Left ventricle myocardium inferior (tissue), 1 donor: ENCODE data around the gene DAPK1. TPM values are rescaled to one million over a fixed set of nuclear protein-coding genes. Genes with fewer than 3 reads are reported as not detected.

Source experiments
- DNase-seq: peaks from one replicate; pipeline ENCODE4 v3.0.0-alpha.2; 2020
- H3K27ac ChIP-seq: fragments of 200-600 bp; replicated peaks from 2 replicates; pipeline ENCODE4 v1.8.0; 2021
- H3K27me3 ChIP-seq: fragments of 200-600 bp; 2 replicates; pipeline ENCODE4 v1.8.0; 2021; ENCODE audit warnings: low read depth
- H3K36me3 ChIP-seq: fragments of 200-600 bp; 2 replicates; pipeline ENCODE4 v1.8.0; 2021
- H3K4me1 ChIP-seq: fragments of 200-600 bp; 2 replicates; pipeline ENCODE4 v1.8.0; 2021
- H3K4me3 ChIP-seq: fragments of 200-600 bp; 2 replicates; pipeline ENCODE4 v1.8.0; 2021; ENCODE audit warnings: mild to moderate bottlenecking, moderate library complexity
- H3K9me3 ChIP-seq: fragments of 200-600 bp; replicated peaks from 2 replicates; pipeline ENCODE4 v1.8.0; 2021
- intact Hi-C: fragments of 100-400 bp; cut with micrococcal nuclease; formaldehyde crosslinking; loops from one replicate; pipeline ENCODE4 v1.11.0; 2022
- total RNA-seq: library from RNA; stranded (reverse); fragmentation: NEBNext Ultra II Directional; extraction: Animal tissue kit (Norgen Biotek cat#: 25700); gene quantifications from one replicate; pipeline ENCODE4 v1.2.1, GENCODE V29; 2021
- TF ChIP-seq, protein P1 (sequence below): fragments of 200-600 bp; IDR thresholded peaks from 2 replicates; pipeline ENCODE4 v1.8.0; 2021; ENCODE audit warnings: antibody characterized with exemption, mild to moderate bottlenecking, borderline replicate concordance
- donor health status: DM: no; HTN: yes; CAD: no; lungs with severe emphysema.

DAPK1 gene
- total RNA-seq, 1 donor from 2014 or later, result 5.5 TPM

DNA sequence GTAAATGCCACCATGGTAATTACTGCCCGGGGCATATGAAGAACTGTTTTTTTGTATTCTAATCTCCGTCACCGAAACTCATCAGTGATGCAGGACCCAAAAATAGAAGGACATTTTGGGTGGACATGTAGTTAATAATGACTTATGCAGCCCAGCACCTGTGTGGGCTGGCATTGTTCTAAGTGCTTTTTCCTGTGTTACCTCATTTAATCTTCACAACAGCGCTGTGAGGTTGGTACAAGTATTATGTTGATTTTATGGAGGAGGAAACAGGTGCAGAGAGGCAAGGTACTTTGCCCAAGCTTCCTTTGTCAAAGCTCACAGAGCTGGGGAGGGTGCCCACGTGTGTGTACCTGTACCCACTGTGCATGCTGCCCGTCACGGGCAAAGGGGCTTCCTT is 58.4 kb downstream of the DAPK1 start:
- Histone ChIP-seq H3K4me3 (no peak overlapping the region), H3K27me3 (no peaks in the 10 kb centered on the region), H3K4me1 (peaks cover 12% of the 10 kb centered on the region), H3K9me3 (no peaks in the 10 kb centered on the region), H3K36me3 (no peaks in the 10 kb centered on the region), H3K27ac (no peak overlapping the region)
- intact Hi-C loops, result no loop called here
- DNase-seq, result no peak
- TF ChIP-seq, protein P1, sequence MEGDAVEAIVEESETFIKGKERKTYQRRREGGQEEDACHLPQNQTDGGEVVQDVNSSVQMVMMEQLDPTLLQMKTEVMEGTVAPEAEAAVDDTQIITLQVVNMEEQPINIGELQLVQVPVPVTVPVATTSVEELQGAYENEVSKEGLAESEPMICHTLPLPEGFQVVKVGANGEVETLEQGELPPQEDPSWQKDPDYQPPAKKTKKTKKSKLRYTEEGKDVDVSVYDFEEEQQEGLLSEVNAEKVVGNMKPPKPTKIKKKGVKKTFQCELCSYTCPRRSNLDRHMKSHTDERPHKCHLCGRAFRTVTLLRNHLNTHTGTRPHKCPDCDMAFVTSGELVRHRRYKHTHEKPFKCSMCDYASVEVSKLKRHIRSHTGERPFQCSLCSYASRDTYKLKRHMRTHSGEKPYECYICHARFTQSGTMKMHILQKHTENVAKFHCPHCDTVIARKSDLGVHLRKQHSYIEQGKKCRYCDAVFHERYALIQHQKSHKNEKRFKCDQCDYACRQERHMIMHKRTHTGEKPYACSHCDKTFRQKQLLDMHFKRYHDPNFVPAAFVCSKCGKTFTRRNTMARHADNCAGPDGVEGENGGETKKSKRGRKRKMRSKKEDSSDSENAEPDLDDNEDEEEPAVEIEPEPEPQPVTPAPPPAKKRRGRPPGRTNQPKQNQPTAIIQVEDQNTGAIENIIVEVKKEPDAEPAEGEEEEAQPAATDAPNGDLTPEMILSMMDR, result no peak

DNA sequence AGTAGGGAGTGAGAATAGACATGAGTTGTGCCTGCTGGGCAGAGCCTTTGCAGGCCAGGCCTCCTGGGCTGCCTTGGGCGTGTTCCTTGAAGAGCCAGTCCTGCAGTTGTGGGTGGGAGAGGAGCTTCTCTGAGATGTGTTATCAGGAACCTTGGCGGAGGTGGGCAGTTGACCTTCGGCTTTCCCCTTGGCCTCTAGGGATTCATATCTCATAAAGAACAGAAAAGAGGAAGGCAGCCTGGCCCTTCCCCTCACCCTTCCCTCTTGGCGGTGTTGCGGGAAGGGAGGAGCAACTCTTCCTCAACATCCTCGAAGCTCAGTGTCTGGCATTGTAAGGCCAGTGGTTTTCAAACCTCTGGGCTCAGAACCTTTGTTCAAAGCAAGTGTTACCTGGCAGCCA is 59.2 kb downstream of the DAPK1 start:
- Histone ChIP-seq H3K4me3 (no peak overlapping the region), H3K27ac (no peak overlapping the region), H3K4me1 (peaks cover 12% of the 10 kb centered on the region), H3K36me3 (no peaks in the 10 kb centered on the region), H3K27me3 (no peaks in the 10 kb centered on the region), H3K9me3 (no peaks in the 10 kb centered on the region)
- DNase-seq, result peak; percentile 28
- intact Hi-C loops, result no loop called here
- TF ChIP-seq, protein P1, result no peak

DNA sequence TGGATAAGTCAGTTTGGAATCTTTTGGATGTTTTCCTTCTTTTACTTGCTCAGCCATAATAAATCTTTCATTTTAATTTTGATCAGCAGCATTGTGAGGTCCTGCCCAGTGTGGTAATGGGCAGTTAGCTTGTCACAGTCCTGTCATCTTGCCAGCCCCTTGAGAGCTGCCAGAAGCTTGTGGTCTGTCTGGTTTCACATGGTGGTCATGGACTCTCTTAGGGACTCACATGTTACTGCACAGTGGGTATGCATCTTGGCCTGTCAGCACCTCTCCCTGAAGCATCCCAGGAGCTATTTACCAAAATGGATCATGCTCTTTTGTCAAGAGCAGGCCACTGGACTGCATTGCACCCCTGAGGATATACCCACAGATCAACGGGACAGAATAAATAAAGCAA is 60.3 kb downstream of the DAPK1 start:
- Histone ChIP-seq H3K27me3 (no peaks in the 10 kb centered on the region), H3K4me3 (no peak overlapping the region), H3K4me1 (peaks cover 12% of the 10 kb centered on the region), H3K9me3 (no peaks in the 10 kb centered on the region), H3K27ac (no peak overlapping the region), H3K36me3 (no peaks in the 10 kb centered on the region)
- TF ChIP-seq, protein P1, result no peak
- DNase-seq, result peak; percentile 32
- intact Hi-C loops, result no loop called here

DNA sequence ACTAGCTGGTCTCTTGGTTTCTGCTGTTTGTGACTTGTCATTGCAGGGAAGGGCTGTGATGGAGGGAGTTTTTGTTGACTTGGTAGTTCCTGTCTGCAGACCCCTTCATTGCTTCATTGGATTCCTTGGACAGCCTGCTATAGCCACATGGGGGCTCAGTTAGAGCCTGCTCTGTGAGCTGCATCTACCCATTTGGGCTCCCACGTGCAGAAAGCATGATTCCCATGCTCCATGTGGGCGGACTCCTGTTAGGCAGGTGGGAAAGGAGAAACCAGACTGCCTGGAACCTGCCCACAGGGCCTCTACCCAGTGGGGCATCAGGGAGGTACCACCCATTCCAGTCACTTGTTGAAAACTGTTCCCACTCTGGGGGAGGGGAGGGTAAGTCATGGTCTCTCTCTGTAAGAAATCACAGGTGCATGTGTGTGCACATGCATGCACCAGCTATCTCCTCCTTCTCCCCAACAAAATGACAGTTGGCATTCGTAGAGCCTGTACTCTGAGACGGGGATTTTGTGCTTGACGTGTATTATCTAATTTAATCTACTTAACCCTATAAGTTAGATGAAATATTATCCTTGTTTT is 61.0 kb downstream of the DAPK1 start:
- Histone ChIP-seq H3K4me1 (peaks cover 12% of the 10 kb centered on the region), H3K27ac (no peak overlapping the region)
- no peak for DNase-seq

DNA sequence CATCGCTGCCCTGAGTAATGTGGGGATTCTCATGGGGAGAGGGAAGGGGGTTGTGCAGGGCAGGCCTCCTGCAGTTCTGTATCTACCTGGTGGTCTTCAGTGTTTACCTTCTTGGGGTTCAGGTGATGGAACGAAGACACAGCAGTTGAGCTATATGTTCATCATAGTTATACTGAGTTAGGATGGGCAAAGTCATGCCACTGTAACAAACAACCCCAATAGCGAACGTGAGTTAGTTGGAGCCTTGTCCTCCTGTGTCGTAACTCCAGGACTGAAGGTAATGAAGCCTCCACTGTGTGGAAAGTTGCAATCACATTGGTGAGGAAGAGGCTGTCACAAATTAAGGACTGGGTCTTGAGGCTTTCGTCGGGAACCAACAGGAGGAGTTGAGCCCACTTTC is 64.4 kb downstream of the DAPK1 start:
- DNase-seq, result no peak
- Histone ChIP-seq H3K27ac (no peak overlapping the region), H3K4me1 (peaks cover 12% of the 10 kb centered on the region), H3K36me3 (no peaks in the 10 kb centered on the region), H3K9me3 (no peaks in the 10 kb centered on the region), H3K4me3 (no peak overlapping the region), H3K27me3 (no peaks in the 10 kb centered on the region)
- intact Hi-C loops, result no loop called here
- TF ChIP-seq, protein P1, result no peak

More for the DNA sequence above, 61.0 kb downstream of the DAPK1 start:
- no peaks in the 10 kb centered on the region for H3K36me3 ChIP-seq
- no peak overlapping the region for H3K4me3 ChIP-seq
- TF ChIP-seq, protein P1, result no peak
- intact Hi-C loops, result no loop called here
- H3K9me3 ChIP-seq, result no peaks in the 10 kb centered on the region
- H3K27me3 ChIP-seq, result no peaks in the 10 kb centered on the region
